Osteocyte (in vitro differentiated cells): ENCODE measurements around the gene SOX2. TPM values are rescaled to one million over a fixed set of nuclear protein-coding genes. Genes with fewer than 3 reads are reported as not detected.

Experiments
- DNase-seq: peaks from one replicate; pipeline ENCODE4 v3.0.0; 2021; ENCODE audit warnings: mixed read lengths; ENCODE audit not compliant: unreplicated experiment; ENCODE audit errors: extremely low spot score
- H3K27ac Mint-ChIP-seq: one replicate; pipeline ENCODE4 v1.8.0; 2021; ENCODE audit warnings: mild to moderate bottlenecking, mixed read lengths; ENCODE audit not compliant: unreplicated experiment
- H3K27me3 Mint-ChIP-seq: one replicate; pipeline ENCODE4 v1.8.0; 2021; ENCODE audit warnings: mixed read lengths; ENCODE audit not compliant: unreplicated experiment
- H3K36me3 Mint-ChIP-seq: one replicate; pipeline ENCODE4 v1.8.0; 2021; ENCODE audit warnings: mixed read lengths; ENCODE audit not compliant: unreplicated experiment
- H3K4me1 Mint-ChIP-seq: one replicate; pipeline ENCODE4 v1.8.0; 2021; ENCODE audit warnings: mixed read lengths; ENCODE audit not compliant: unreplicated experiment
- H3K4me3 Mint-ChIP-seq: one replicate; pipeline ENCODE4 v1.8.0; 2021; ENCODE audit warnings: mild to moderate bottlenecking, moderate library complexity, mixed read lengths; ENCODE audit not compliant: unreplicated experiment
- H3K9me3 Mint-ChIP-seq: one replicate; pipeline ENCODE4 v1.8.0; 2021; ENCODE audit warnings: mixed read lengths; ENCODE audit not compliant: unreplicated experiment
- total RNA-seq: library from RNA; stranded (reverse); gene quantifications from 2 replicates; pipeline ENCODE4 v1.2.1, GENCODE V29; 2021
- TF ChIP-seq, protein P1 (sequence below): fragments of 200-600 bp; sonication (generic); IDR thresholded peaks from 2 replicates; pipeline ENCODE4 v1.5.0; 2021; ENCODE audit warnings: antibody characterized with exemption, mild to moderate bottlenecking, moderate library complexity

Gene SOX2
- total RNA-seq, 1 donor from 2014 or later = 5.4 TPM

DNA sequence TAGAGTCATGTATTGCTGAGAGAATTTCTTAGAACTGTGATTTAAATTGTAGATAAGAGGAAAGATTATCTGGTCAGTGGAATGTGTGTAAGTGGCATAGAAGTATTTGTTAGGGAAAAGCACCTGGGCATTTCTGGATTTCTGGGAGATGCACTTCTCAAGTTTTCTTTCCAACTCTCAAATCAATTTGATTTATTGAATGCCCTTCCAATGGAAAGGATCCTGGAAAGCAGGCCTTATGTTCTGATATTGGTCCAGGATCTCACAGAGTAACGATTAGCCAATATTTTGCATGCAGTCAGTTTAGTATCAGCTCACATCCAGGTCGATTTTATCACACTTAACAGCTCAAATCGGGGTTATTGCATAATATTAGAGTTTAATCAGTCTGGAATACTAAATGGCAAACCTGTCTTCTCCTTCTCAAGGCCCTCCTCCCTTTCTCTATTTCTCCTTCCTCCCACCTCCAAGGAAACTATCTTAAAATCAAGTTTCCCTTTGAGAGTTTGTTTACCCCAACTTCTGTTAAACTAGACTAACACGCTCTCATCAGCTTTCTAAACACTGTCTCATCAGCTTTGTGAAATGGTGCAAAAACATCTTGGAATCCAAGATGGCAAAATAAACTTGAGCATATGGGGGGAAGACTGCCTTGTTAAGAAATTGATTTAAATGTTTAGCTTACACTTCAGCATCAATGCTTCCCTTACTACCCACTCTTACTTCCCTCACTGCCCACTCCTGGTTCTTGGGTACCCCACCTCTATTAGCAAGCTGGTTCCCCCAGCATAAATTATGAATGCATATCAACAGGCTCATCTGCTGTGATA, 9.5 kb downstream of the SOX2 start:
- peaks cover 4% of the 10 kb centered on the region for H3K4me1 Mint-ChIP-seq
- no peak overlapping the region for H3K27ac Mint-ChIP-seq
- TF ChIP-seq, protein P1, sequence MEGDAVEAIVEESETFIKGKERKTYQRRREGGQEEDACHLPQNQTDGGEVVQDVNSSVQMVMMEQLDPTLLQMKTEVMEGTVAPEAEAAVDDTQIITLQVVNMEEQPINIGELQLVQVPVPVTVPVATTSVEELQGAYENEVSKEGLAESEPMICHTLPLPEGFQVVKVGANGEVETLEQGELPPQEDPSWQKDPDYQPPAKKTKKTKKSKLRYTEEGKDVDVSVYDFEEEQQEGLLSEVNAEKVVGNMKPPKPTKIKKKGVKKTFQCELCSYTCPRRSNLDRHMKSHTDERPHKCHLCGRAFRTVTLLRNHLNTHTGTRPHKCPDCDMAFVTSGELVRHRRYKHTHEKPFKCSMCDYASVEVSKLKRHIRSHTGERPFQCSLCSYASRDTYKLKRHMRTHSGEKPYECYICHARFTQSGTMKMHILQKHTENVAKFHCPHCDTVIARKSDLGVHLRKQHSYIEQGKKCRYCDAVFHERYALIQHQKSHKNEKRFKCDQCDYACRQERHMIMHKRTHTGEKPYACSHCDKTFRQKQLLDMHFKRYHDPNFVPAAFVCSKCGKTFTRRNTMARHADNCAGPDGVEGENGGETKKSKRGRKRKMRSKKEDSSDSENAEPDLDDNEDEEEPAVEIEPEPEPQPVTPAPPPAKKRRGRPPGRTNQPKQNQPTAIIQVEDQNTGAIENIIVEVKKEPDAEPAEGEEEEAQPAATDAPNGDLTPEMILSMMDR = no peak
- H3K27me3 Mint-ChIP-seq = peaks cover 83% of the 10 kb centered on the region
- H3K4me3 Mint-ChIP-seq = no peak overlapping the region
- no peak for DNase-seq
- H3K36me3 Mint-ChIP-seq = no peaks in the 10 kb centered on the region
- H3K9me3 Mint-ChIP-seq = no peaks in the 10 kb centered on the region

- Mint-ChIP-seq H3K27ac (no peak overlapping the region), H3K4me3 (no peak overlapping the region), H3K27me3 (peaks cover 84% of the 10 kb centered on the region), H3K36me3 (no peaks in the 10 kb centered on the region), H3K4me1 (peaks cover 9% of the 10 kb centered on the region), H3K9me3 (no peaks in the 10 kb centered on the region)
- DNase-seq = no peak
- TF ChIP-seq, protein P1 = no peak
Measured at GRCh38 chr3:181722156-181722555, 10.4 kb downstream of the SOX2 start.

GRCh38 chr3:181722766-181723425, 11.2 kb downstream of the SOX2 start:
- peaks cover 84% of the 10 kb centered on the region for H3K27me3 Mint-ChIP-seq

GRCh38 chr3:181723625-181724191, 12.0 kb downstream of the SOX2 start:
- Mint-ChIP-seq H3K27me3 (peaks cover 85% of the 10 kb centered on the region), H3K4me1 (peaks cover 14% of the 10 kb centered on the region), H3K27ac (no peak overlapping the region), H3K36me3 (no peaks in the 10 kb centered on the region), H3K9me3 (no peaks in the 10 kb centered on the region), H3K4me3 (no peak overlapping the region)
- TF ChIP-seq, protein P1 = no peak
- DNase-seq = no peak

More at GRCh38 chr3:181722766-181723425, 11.2 kb downstream of the SOX2 start:
- H3K27ac Mint-ChIP-seq = no peak overlapping the region
- TF ChIP-seq, protein P1 = no peak
- DNase-seq = no peak
- no peaks in the 10 kb centered on the region for H3K9me3 Mint-ChIP-seq
- no peak overlapping the region for H3K4me3 Mint-ChIP-seq
- peaks cover 12% of the 10 kb centered on the region for H3K4me1 Mint-ChIP-seq
- H3K36me3 Mint-ChIP-seq = no peaks in the 10 kb centered on the region
